ENCODE results near the gene TMC1.

DNA sequence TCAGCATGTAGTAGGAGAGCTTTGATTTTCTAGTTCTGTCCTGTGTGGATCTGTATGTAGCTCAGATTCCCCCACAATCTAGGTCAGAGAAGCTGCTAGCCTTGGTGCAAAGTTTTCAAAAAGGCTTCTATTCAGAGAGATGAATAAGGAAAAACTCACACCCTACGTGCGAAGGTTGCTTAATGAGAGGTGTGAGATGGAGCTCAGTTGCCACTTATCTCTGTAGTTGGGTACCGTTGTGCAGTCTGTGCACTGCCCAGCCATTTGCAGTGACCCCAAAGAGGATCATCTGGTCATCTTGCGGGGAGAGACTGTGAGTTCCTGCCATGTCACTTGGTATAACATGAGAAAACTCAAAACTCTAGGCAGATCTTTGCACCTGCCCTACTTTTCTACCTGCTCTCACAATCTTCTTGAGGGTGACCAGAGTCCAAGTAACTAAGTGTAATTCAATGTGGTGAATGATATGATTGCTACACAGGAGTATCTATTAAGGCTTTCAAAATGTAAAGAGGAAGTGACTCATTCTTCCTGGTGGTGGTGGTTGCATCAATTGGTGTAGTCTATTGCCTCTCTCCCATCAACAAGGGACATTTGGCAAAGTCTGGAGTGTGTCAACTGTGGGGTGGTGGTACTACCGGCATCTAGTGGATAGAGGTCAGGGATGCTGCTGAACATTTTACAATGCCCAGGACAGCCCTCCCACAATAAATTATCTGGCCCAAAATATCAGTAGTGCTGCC is 65.2 kb downstream of the TMC1 start:
- TF ChIP-seq, protein P1, sequence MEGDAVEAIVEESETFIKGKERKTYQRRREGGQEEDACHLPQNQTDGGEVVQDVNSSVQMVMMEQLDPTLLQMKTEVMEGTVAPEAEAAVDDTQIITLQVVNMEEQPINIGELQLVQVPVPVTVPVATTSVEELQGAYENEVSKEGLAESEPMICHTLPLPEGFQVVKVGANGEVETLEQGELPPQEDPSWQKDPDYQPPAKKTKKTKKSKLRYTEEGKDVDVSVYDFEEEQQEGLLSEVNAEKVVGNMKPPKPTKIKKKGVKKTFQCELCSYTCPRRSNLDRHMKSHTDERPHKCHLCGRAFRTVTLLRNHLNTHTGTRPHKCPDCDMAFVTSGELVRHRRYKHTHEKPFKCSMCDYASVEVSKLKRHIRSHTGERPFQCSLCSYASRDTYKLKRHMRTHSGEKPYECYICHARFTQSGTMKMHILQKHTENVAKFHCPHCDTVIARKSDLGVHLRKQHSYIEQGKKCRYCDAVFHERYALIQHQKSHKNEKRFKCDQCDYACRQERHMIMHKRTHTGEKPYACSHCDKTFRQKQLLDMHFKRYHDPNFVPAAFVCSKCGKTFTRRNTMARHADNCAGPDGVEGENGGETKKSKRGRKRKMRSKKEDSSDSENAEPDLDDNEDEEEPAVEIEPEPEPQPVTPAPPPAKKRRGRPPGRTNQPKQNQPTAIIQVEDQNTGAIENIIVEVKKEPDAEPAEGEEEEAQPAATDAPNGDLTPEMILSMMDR (IDR thresholded peaks at IDR 0.05; ENCODE audit: low read depth, low read length) = peak; percentile 10
- TF ChIP-seq POLR2A (IDR thresholded peaks at IDR 0.05; ENCODE audit: extremely low read depth, insufficient read length) = no peak
- TF ChIP-seq, protein P2, sequence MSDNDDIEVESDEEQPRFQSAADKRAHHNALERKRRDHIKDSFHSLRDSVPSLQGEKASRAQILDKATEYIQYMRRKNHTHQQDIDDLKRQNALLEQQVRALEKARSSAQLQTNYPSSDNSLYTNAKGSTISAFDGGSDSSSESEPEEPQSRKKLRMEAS (IDR thresholded peaks at IDR 0.05; ENCODE audit: low read depth, low read length) = no peak

Measured in NB4 (cell line).